Mucosa of descending colon (tissue), 3 donors: Measurements from ENCODE around the gene MYLK. TPM values are rescaled to one million over a fixed set of nuclear protein-coding genes. Genes with fewer than 3 reads are reported as not detected.

Experiments
- ATAC-seq: fragments of 200-7000 bp; cut with Tn5 transposase; one replicate; pipeline ENCODE4 v1.9.1; 2020; ENCODE audit warnings: mild to moderate bottlenecking, moderate library complexity
- DNase-seq, 3 donors: peaks; one replicate each; pipeline ENCODE4 v3.0.0-alpha.2; 2020
- H3K36me3 ChIP-seq: fragments of 200-600 bp; one replicate; pipeline ENCODE4 v1.8.0; 2021; ENCODE audit warnings: low read depth, mild to moderate bottlenecking
- H3K4me1 ChIP-seq: fragments of 200-600 bp; one replicate; pipeline ENCODE4 v1.8.0; 2021; ENCODE audit warnings: low read depth, mild to moderate bottlenecking
- H3K4me3 ChIP-seq: fragments of 200-600 bp; one replicate; pipeline ENCODE4 v1.8.0; 2021; ENCODE audit warnings: mild to moderate bottlenecking
- H3K9me3 ChIP-seq: fragments of 200-600 bp; one replicate; pipeline ENCODE4 v1.8.0; 2021; ENCODE audit warnings: mild to moderate bottlenecking
- CTCF ChIP-seq: fragments of 200-600 bp; IDR thresholded peaks from one replicate; pipeline ENCODE4 v1.8.0; 2022; ENCODE audit warnings: antibody characterized with exemption, mild to moderate bottlenecking
- intact Hi-C, 2 donors: fragments of 100-400 bp; cut with DNase I in 1 of 2; cut with micrococcal nuclease in 1 of 2; formaldehyde crosslinking; loops; one replicate each; pipeline versions ENCODE4 v1.11.0 to v1.11.1; 2022; cut with DNase I, micrococcal nuclease
- total RNA-seq, 3 donors: library from RNA; stranded (reverse); fragmentation: NEBNext Ultra II Directional in 2 of 3; extraction: Animal tissue kit (Norgen Biotek cat#: 25700) in 2 of 3; gene quantifications; one replicate each; pipeline versions ENCODE4 v1.2.1 to v1.2.4, GENCODE V29; 2021 to 2023
- donor health status: DM: no; HTN: no; CAD: no; lungs with moderate emphysema.
- donor health status: DM: no; HTN: no; CAD: no.
- donor health status: DM: no; HTN: yes; CAD: no.

Gene MYLK
- total RNA-seq, 3 donors from 2014 or later = 157 to 1,614 (median 175) TPM

- no peaks in the 10 kb centered on the region for H3K36me3 ChIP-seq
- DNase-seq = no peak
- ATAC-seq = no peak
- intact Hi-C loops = no loop called here
- no peaks in the 10 kb centered on the region for H3K9me3 ChIP-seq
- H3K4me3 ChIP-seq = no peak overlapping the region
- TF ChIP-seq CTCF = no peak
- H3K4me1 ChIP-seq = no peaks in the 10 kb centered on the region
These were observed 246.3 kb downstream of the MYLK start for GRCh38 chr3:123637841-123638240.

GRCh38 chr3:123637131-123637530 is 247.0 kb downstream of the MYLK start:
- DNase-seq (no peak), ATAC-seq (no peak)
- intact Hi-C loops = no loop called here
- TF ChIP-seq CTCF = no peak
- Histone ChIP-seq H3K4me1 (no peaks in the 10 kb centered on the region), H3K4me3 (no peak overlapping the region), H3K36me3 (no peaks in the 10 kb centered on the region), H3K9me3 (no peaks in the 10 kb centered on the region)

GRCh38 chr3:123636431-123636841 is 247.7 kb downstream of the MYLK start:
- intact Hi-C loops = no loop called here
- DNase-seq = no peak
- H3K4me3 ChIP-seq = no peak overlapping the region
- no peaks in the 10 kb centered on the region for H3K4me1 ChIP-seq
- H3K9me3 ChIP-seq = no peaks in the 10 kb centered on the region
- ATAC-seq = no peak
- TF ChIP-seq CTCF = no peak
- H3K36me3 ChIP-seq = no peaks in the 10 kb centered on the region

GRCh38 chr3:123635717-123636116 is 248.4 kb downstream of the MYLK start:
- DNase-seq (no peak), ATAC-seq (no peak)
- Histone ChIP-seq H3K4me1 (no peaks in the 10 kb centered on the region), H3K4me3 (no peak overlapping the region), H3K9me3 (no peaks in the 10 kb centered on the region), H3K36me3 (no peaks in the 10 kb centered on the region)
- no peak for TF ChIP-seq CTCF
- intact Hi-C loops = no loop called here

- no peaks in the 10 kb centered on the region for H3K9me3 ChIP-seq
- H3K4me1 ChIP-seq = no peaks in the 10 kb centered on the region
- no peak overlapping the region for H3K4me3 ChIP-seq
- no peak for ATAC-seq
- no peak for DNase-seq
- no peaks in the 10 kb centered on the region for H3K36me3 ChIP-seq
- intact Hi-C loops = no loop called here
- TF ChIP-seq CTCF = no peak
These were observed 248.9 kb downstream of the MYLK start for GRCh38 chr3:123635217-123635616.
